HepG2 (cell line): ENCODE data around the gene GUCY1B1. TPM values are rescaled to one million over a fixed set of nuclear protein-coding genes. Genes with fewer than 3 reads are reported as not detected.
A peak's percentile ranks its signal among the peaks of the same experiment; 100 is the strongest.

Source experiments
- ARNTL ChIP-seq: sonication (generic); formaldehyde crosslinking; IDR thresholded peaks from 2 replicates; pipeline ENCODE4 v1.4.0; 2020; ENCODE audit warnings: mild to moderate bottlenecking, missing genetic modification reagents
- BCL6 ChIP-seq: IDR thresholded peaks from 2 replicates; pipeline ENCODE4 v1.6.1; 2016; ENCODE audit warnings: missing genetic modification reagents, missing compliant biosample characterization
- CREM ChIP-seq, 2 experiments: sonication (generic) in 1 of 2; formaldehyde crosslinking in 1 of 2; IDR thresholded peaks; 2 replicates each; pipeline versions ENCODE4 v1.4.0 to v1.6.1; 2016 to 2020; ENCODE audit warnings: antibody characterized with exemption in 1 of 2, mild to moderate bottlenecking in 1 of 2, missing genetic modification reagents in 1 of 2
- CTCF ChIP-seq: sonication (generic); formaldehyde crosslinking; IDR thresholded peaks from 2 replicates; pipeline ENCODE4 v1.5.0; 2020; ENCODE audit warnings: mild to moderate bottlenecking, missing genetic modification reagents, moderate library complexity
- FOXP1 ChIP-seq, 2 experiments: fragments of 450-650 bp in 1 of 2; IDR thresholded peaks; 2 replicates each; pipeline ENCODE4 v1.6.1; 2017 to 2018; ENCODE audit warnings: antibody characterized with exemption in 1 of 2
- GABPA ChIP-seq, 2 experiments: IDR thresholded peaks; 2 replicates each; pipeline ENCODE4 v1.6.1; 2011 to 2016; ENCODE audit warnings: low read depth in 2 of 2, low read length in 1 of 2, missing biosample characterization in 1 of 2, missing genetic modification characterization in 1 of 2
- GABPB1 ChIP-seq: IDR thresholded peaks from 2 replicates; pipeline ENCODE4 v1.6.1; 2016; ENCODE audit warnings: mild to moderate bottlenecking, missing genetic modification reagents, moderate library complexity, missing compliant biosample characterization
- GTF2F1 ChIP-seq: fragments of 150-350 bp; IDR thresholded peaks from 2 replicates; pipeline ENCODE4 v1.6.1; 2014; ENCODE audit warnings: low read length
- HDAC1 ChIP-seq: sonication (generic); formaldehyde crosslinking; IDR thresholded peaks from 2 replicates; pipeline ENCODE4 v1.5.1; 2020; ENCODE audit warnings: mild to moderate bottlenecking, missing genetic modification reagents
- HNF4A ChIP-seq: sonication (generic); formaldehyde crosslinking; IDR thresholded peaks from 2 replicates; pipeline ENCODE4 v1.4.0; 2020; ENCODE audit warnings: missing genetic modification reagents
- HOMEZ ChIP-seq: IDR thresholded peaks from 2 replicates; pipeline ENCODE4 v1.6.1; 2016; ENCODE audit warnings: low read depth
- KDM5A ChIP-seq: fragments of 200-600 bp; sonication (generic); IDR thresholded peaks from 2 replicates; pipeline ENCODE4 v1.7.0; 2018; ENCODE audit warnings: antibody characterized with exemption, mild to moderate bottlenecking, low read length, borderline replicate concordance
- NBN ChIP-seq: fragments of 450-650 bp; conservative IDR thresholded peaks from 2 replicates; pipeline ENCODE4 v1.6.1; 2017
- POGK ChIP-seq: sonication (generic); formaldehyde crosslinking; conservative IDR thresholded peaks from 2 replicates; pipeline ENCODE4 v1.8.0; 2022; ENCODE audit warnings: mild to moderate bottlenecking, moderate library complexity, missing genetic modification reagents
- POLR2G ChIP-seq: fragments of 200-400 bp; formaldehyde crosslinking; IDR thresholded peaks from 2 replicates; pipeline ENCODE4 v1.6.1; 2018; ENCODE audit warnings: mild to moderate bottlenecking, low read depth, low read length, moderate library complexity
- STAT6 ChIP-seq: sonication (generic); formaldehyde crosslinking; IDR thresholded peaks from 2 replicates; pipeline ENCODE4 v1.4.0; 2020; ENCODE audit warnings: missing genetic modification reagents, mild to moderate bottlenecking, borderline replicate concordance
- TRAFD1 ChIP-seq: sonication (generic); formaldehyde crosslinking; IDR thresholded peaks from 2 replicates; pipeline ENCODE4 v1.5.1; 2020; ENCODE audit warnings: missing genetic modification reagents, mild to moderate bottlenecking, borderline replicate concordance
- ZNF670 ChIP-seq: sonication (generic); formaldehyde crosslinking; IDR thresholded peaks from 2 replicates; pipeline ENCODE4 v1.8.0; 2022; ENCODE audit warnings: mild to moderate bottlenecking, missing genetic modification reagents, borderline replicate concordance
- ZNF883 ChIP-seq: sonication (generic); formaldehyde crosslinking; IDR thresholded peaks from 2 replicates; pipeline ENCODE4 v1.5.1; 2020; ENCODE audit warnings: mild to moderate bottlenecking, missing genetic modification reagents; ENCODE audit errors: not compliant biosample characterization
- polyA plus RNA-seq, 8 experiments: library from polyadenylated mRNA; depleted of rRNA in 3 of 8; stranded (reverse) in 7 of 8; unstranded in 1 of 8; fragments of >200 nt; fragmentation: Illumina TruSeq in 4 of 8; extraction: Trizol in 4 of 8; gene quantifications; 2 replicates each; pipeline versions ENCODE4 v1.2.1 to v1.2.3, GENCODE V29; 2011 to 2016; ENCODE audit warnings: low read depth in 4 of 8, missing spikeins in 1 of 8, mixed read lengths in 1 of 8; ENCODE audit not compliant: insufficient read depth in 1 of 8
- total RNA-seq, 5 experiments: library from RNA; depleted of rRNA; stranded (reverse); fragments of >200 nt; fragmentation: Illumina TruSeq; extraction: Trizol; gene quantifications; 2 replicates each; pipeline ENCODE4 v1.2.3, GENCODE V29; 2016; ENCODE audit warnings: low read depth in 1 of 5

The GUCY1B1 gene
- total and polyA plus RNA-seq, 2 of the 13 experiments (the other 11 are each of a cell fraction or from before 2014, with no cell fraction given): not detected

- no peak for TF ChIP-seq STAT6
- no peak for TF ChIP-seq TRAFD1 (CRISPR knock-in tag)
- TF ChIP-seq GABPA (IDR thresholded peaks at IDR 0.05; ENCODE audit: low read depth, low read length): peak; percentile 38
- peak; percentile 91 for TF ChIP-seq GABPA (CRISPR knock-in tag; IDR thresholded peaks at IDR 0.05; ENCODE audit: low read depth)
- TF ChIP-seq FOXP1 (IDR thresholded peaks at IDR 0.05): no peak
- TF ChIP-seq FOXP1 (CRISPR knock-in tag; IDR thresholded peaks at IDR 0.05): no peak
- TF ChIP-seq ZNF670: no peak
- TF ChIP-seq POLR2G: no peak
- TF ChIP-seq HNF4A: peak; percentile 42
- TF ChIP-seq CTCF (CRISPR knock-in tag): peak; percentile 41
- TF ChIP-seq ARNTL: no peak
- TF ChIP-seq HDAC1: no peak
- no peak for TF ChIP-seq GTF2F1
- no peak for TF ChIP-seq POGK (CRISPR knock-in tag)
- TF ChIP-seq CREM (IDR thresholded peaks at IDR 0.05): no peak
- no peak for TF ChIP-seq CREM (CRISPR knock-in tag; IDR thresholded peaks at IDR 0.05)
- TF ChIP-seq GABPB1 (CRISPR knock-in tag): peak; percentile 84
- no peak for TF ChIP-seq ZNF883
- no peak for TF ChIP-seq NBN
- no peak for TF ChIP-seq KDM5A
- no peak for TF ChIP-seq HOMEZ (CRISPR knock-in tag)
- TF ChIP-seq BCL6 (CRISPR knock-in tag): no peak
Observed at GRCh38 chr4:155809835-155810234, 51.0 kb downstream of the GUCY1B1 start (continued).
